Left cardiac atrium (tissue), 4 donors: Measurements from ENCODE around the gene RASSF8. TPM values are rescaled to one million over a fixed set of nuclear protein-coding genes. Genes with fewer than 3 reads are reported as not detected.

Experiments used
- ATAC-seq, 2 donors: fragments of 200-7000 bp; cut with Tn5 transposase; one replicate each; pipeline ENCODE4 v1.9.1; 2020; ENCODE audit warnings: mild to moderate bottlenecking in 2 of 2, moderate library complexity in 2 of 2
- DNase-seq: peaks from one replicate; pipeline ENCODE4 v3.0.0-alpha.2; 2020
- intact Hi-C, 2 donors: fragments of 100-400 bp; cut with DNase I; formaldehyde crosslinking; loops; one replicate each; pipeline versions ENCODE4 v1.14.1 to v1.15.1; 2022 to 2023
- total RNA-seq, 2 donors: library from RNA; stranded (reverse); fragmentation: NEBNext Ultra II Directional; extraction: Animal tissue kit (Norgen Biotek cat#: 25700); gene quantifications; one replicate each; pipeline ENCODE4 v1.2.1, GENCODE V29; 2021
- donor health status: DM: no; HTN: yes; CAD: no.
- donor health status: DM: no; HTN: yes; CAD: no; lungs with severe emphysema.
- donor health status: DM: yes; HTN: yes; CAD: no.
- donor health status: Dilated cardiomyopathy.

RASSF8 gene
- total RNA-seq, 2 donors from 2014 or later: 60.0 to 81.4 TPM

DNA sequence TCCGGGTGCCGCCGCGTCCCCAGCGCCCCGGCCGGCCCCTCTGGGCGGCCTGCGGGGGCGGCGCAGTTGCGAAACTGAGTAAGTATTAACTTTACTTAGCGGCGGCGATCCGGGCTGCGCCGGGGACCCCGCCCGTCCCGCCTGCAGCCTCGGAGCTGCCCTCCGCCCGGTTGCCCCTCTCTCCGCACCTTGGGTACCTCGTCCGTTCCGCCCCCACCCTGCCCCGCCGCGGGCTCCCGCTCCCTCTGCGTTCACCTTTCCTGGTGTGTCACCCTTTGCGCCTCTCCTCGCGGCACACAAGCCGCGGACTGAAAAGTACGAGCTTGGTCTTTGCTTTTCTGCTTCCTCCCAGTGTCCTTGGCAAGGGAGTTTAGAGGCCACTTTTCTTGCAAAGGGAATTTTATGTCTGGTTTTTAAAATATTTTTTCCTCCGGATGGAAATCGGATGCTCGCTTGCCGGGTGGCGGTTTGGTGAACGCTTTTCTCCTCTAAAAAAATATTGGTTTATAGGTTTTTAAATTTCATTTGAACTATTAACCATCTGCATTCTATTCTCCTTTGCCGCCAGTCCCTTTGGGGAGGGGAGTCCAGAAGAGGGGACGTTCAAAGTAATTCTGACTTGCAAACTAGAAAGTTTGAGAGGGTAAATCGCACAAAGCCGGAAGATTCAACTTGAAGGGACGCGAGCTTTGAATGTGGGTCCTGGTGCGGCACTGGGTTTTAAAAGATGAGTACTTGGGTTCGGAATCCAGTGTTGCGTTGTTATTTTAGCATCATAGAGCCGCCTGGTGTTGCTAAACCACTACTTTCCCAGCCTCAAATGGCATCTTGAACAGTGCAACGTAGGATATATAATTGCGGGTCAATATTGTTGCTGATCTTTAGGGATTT lies 834 bp downstream of the RASSF8 start:
- intact Hi-C loops: loop anchor here (2.0 to 10.0 kb wide), 4 partner anchors 51 to 375 kb away; no protein-coding TSS in a partner anchor
- ATAC-seq (peak; percentile 25 to 50), DNase-seq (peak; percentile 72)

- intact Hi-C loops: no loop called here
- peak; percentile 24 to 34 for ATAC-seq
These were observed 1.7 kb downstream of the RASSF8 start for GRCh38 chr12:25960143-25960542.

GRCh38 chr12:25960961-25961360 lies 2.5 kb downstream of the RASSF8 start:
- no peak for ATAC-seq
- intact Hi-C loops: no loop called here
- no peak for DNase-seq

More at GRCh38 chr12:25960143-25960542, 1.7 kb downstream of the RASSF8 start:
- peak; percentile 46 for DNase-seq

- intact Hi-C loops: no loop called here
- no peak for DNase-seq
- ATAC-seq: no peak
These were observed 4.5 kb downstream of the RASSF8 start for GRCh38 chr12:25962932-25963525.

- no peak for DNase-seq
- ATAC-seq: no peak
- intact Hi-C loops: no loop called here
These were observed 7.2 kb downstream of the RASSF8 start for GRCh38 chr12:25965682-25966081.

DNA sequence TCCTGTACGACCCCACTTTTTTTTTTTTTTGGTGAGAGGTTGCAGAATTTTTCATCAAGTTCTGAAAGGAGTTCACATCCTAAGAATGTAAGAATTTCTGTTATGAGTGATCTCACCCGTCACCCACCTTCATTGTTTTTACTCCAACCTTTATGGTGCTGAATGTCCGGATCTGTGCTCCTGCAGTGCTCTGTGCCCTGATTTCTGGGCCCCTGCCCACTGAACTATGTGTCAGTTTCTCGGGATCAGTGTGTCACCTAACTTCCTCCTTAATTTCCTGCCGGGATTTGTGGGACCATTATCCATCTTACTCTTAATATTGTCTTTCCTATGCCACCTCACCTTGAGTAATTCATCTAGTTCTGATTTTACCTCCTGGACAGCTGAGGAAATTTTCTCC lies 11.6 kb downstream of the RASSF8 start:
- DNase-seq (no peak), ATAC-seq (no peak)
- intact Hi-C loops: no loop called here

GRCh38 chr12:25970916-25971653 lies 12.6 kb downstream of the RASSF8 start:
- intact Hi-C loops: no loop called here
- DNase-seq (no peak), ATAC-seq (peak in 1 of 2 donors; percentile 7)

DNA sequence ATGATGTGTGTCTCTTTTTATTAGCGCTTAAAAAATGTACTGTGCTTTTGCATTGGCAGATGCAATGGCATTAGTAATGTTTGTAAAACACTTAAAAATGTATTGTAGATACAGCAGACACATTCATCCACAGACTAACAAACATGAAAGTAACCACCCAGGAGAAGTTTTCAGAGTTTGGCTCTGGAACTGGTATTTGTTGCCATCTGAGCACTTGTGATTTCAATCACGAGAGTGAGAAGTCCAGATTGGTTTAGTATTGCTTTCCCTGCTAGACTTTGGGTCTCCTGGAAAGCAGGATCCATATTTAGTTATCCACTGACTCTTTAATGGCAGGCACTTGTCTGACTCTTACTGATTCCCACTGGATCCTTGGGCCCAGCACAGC lies 13.2 kb downstream of the RASSF8 start:
- DNase-seq: no peak
- intact Hi-C loops: no loop called here
- ATAC-seq: no peak

GRCh38 chr12:25972783-25973182 lies 14.3 kb downstream of the RASSF8 start:
- ATAC-seq: peak in 1 of 2 donors; percentile 17
- intact Hi-C loops: no loop called here
- DNase-seq: no peak

DNA sequence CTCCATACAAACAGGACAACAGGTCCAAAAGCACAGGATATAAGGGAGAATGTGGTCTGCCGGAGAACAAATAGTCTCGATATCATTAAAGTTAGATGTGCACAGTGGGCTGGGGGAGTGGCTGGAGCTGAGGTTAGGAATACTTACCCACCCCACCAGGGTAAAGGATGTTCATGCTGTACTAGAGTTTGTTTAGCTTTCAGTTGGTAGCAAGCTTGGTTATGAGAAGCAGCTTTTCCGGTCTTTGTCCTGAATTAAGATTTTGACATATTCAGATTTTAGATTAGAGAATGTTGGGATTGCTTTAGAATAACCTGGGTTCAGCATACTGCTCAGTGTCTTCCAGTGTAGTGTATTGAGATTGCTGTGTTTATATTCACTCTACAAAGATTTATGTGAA lies 16.7 kb downstream of the RASSF8 start:
- no peak for ATAC-seq
- DNase-seq: no peak
- intact Hi-C loops: no loop called here

GRCh38 chr12:25975682-25976081 lies 17.2 kb downstream of the RASSF8 start:
- intact Hi-C loops: no loop called here
- DNase-seq (no peak), ATAC-seq (peak in 1 of 2 donors; percentile 4)

- intact Hi-C loops: no loop called here
- no peak for DNase-seq
- no peak for ATAC-seq
These were observed 17.8 kb downstream of the RASSF8 start for GRCh38 chr12:25976289-25976688.

DNA sequence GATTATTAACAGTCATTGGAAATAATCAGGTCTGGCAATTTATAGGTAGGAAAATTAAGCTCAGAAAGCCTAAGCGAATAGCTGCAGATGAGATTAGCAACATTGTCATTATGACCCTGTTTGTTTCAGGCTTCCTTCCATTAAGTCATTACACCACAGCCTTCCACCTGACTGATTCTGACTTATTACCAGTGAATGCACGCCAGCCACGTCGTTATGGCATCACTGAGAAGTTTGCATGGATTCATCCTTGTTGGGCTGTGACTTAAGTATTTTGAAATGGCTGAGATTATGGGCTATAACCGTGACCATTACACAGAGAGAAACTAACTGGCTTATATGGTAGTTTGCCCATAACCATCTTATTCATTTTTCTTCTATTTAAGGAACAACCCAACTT lies 18.6 kb downstream of the RASSF8 start:
- intact Hi-C loops: no loop called here
- no peak for ATAC-seq
- DNase-seq: no peak

- ATAC-seq (no peak), DNase-seq (no peak)
- intact Hi-C loops: no loop called here
These were observed 20.6 kb downstream of the RASSF8 start for GRCh38 chr12:25979059-25979458.

DNA sequence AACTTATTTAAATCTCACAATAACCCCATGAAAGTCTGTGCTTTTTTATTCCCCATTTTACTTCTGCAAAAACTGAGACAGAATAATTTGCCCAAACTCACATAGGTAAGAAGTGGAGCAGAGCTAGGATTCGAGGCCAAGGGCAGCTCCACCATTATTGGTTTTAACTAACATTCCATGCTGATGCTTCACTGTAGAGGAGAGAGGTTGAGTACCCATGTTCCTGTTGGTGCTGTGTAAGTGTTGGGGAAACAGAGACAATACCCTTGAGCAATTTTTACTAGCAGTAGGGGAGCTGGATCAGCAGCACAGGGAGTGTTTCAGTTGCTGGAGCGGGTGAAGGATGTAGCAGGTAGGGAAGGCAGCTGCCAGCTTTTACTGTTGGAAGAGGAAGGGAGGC lies 21.1 kb downstream of the RASSF8 start:
- intact Hi-C loops: no loop called here

DNA sequence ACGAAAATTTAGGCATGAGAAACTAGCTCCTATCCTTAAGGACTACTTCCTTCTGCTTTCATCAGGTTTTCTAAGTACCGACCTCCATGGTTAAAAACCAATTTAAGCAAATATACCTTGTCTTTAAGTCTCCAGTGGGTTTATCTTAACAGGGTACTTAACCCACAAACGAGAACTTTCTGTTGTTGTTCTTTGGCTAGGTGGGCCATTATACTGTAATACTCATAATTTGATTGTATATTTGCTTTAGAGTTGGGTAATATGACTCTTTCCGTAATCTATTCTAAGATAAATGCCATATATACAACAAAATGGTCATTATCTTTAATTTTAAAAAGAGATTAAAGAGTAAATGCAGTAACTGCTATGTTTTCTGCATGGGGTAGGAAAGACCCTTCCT lies 21.6 kb downstream of the RASSF8 start:
- intact Hi-C loops: no loop called here
- ATAC-seq: no peak
- DNase-seq: no peak

More for the DNA sequence above, 21.1 kb downstream of the RASSF8 start:
- ATAC-seq (no peak), DNase-seq (no peak)

DNA sequence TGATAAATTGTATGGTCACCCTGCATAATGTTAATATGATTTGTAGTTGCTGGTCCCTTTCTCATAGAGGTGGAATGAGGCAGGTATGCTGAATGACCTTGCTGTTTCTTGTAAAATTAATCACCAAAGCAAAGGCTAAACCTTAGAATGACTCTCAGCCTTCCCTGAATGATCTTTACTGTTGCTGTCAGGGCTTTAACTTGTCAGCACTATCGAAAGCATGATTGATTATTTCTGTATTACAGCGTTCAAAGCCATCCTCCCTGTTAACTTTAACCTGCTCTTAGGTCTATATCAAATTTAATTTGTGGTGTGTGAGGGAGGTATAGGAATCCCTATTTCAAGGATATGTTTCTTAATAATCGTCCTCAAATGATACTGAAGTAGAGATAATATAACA lies 23.1 kb downstream of the RASSF8 start:
- intact Hi-C loops: no loop called here
- ATAC-seq: no peak
- no peak for DNase-seq

GRCh38 chr12:25982416-25982815 lies 23.9 kb downstream of the RASSF8 start:
- intact Hi-C loops: no loop called here
- ATAC-seq (no peak), DNase-seq (no peak)

DNA sequence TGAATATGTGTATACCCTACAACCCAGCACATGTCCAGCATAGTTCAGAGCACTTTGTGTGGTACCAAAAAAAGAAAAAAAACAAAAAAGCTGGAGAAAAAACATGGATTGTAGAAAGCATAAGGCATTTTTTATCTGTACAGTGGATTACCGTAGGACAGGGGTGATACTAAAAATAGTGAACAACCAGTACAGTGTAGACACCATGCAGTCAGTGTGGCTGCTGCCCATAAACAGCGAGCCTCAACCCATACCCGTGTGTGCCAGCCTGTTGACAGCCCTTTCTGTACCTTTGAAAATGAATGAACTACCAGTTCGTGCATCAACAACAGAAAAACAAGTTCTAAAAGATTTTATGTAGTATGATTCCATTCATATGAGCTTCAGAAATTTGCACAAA lies 25.1 kb downstream of the RASSF8 start:
- peak in 1 of 2 donors; percentile 48 for ATAC-seq
- no peak for DNase-seq
- intact Hi-C loops: no loop called here

DNA sequence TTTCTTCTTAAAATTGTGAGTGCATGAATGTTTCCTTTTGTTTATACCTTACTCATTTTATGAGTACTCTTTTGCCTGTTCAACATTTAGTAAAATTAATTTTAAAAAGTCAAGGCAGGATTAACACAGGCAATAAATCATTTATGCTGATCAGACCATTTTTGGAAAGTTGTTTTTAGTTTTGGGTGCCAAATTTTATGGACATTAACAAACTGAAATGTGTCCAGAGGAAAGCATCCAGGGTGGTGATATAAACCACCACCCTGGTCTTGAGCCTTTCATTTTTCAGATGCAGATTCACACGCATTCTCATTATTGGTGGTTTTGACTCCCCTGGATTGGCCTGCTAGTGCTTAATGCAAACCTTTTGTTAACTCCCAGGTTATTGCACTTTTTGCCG lies 26.3 kb downstream of the RASSF8 start:
- intact Hi-C loops: no loop called here
- DNase-seq (no peak), ATAC-seq (no peak)
